Pancreas (tissue), 10 donors: Measurements from ENCODE around the gene PLPP2. TPM values are rescaled to one million over a fixed set of nuclear protein-coding genes. Genes with fewer than 3 reads are reported as not detected.

Experiments used
- ATAC-seq, 4 donors: fragments of 200-7000 bp; cut with Tn5 transposase; one replicate each; pipeline versions ENCODE4 v1.8.0 to v1.9.1; 2020; ENCODE audit warnings: mild to moderate bottlenecking in 4 of 4, moderate library complexity in 4 of 4
- DNase-seq, 6 donors: peaks; one replicate each; pipeline ENCODE4 v3.0.0-alpha.2; 2020
- FAIRE-seq: peaks from 2 replicates; lab custom pipeline; 2012; peaks lifted over from hg19 to GRCh38; lab: Jason Lieb, UNC
- H3K27ac ChIP-seq, 4 donors: fragments of 200-600 bp; sonication (generic); 1 replicate in 3 of 4; 2 replicates in 1 of 4; pipeline versions ENCODE4 v1.5.0 to v1.8.0; 2020
- H3K27me3 ChIP-seq, 4 donors: fragments of 200-600 bp; one replicate each; pipeline ENCODE4 v1.8.0; 2021
- H3K36me3 ChIP-seq, 3 donors: fragments of 200-600 bp; sonication (generic) in 1 of 3; one replicate each; pipeline versions ENCODE4 v1.5.0 to v1.8.0; 2020 to 2021
- H3K4me1 ChIP-seq, 3 donors: fragments of 200-600 bp; one replicate each; pipeline ENCODE4 v1.8.0; 2021
- H3K4me3 ChIP-seq, 4 donors: fragments of 200-600 bp; sonication (generic) in 2 of 4; one replicate each; pipeline versions ENCODE4 v1.5.0 to v1.8.0; 2020 to 2021
- H3K9me3 ChIP-seq, 4 donors: fragments of 200-600 bp; one replicate each; pipeline ENCODE4 v1.8.0; 2021
- CTCF ChIP-seq, 4 donors: fragments of 200-600 bp; sonication (generic) in 3 of 4; IDR thresholded peaks; one replicate each; pipeline versions ENCODE4 v1.5.0 to v1.8.0; 2021; ENCODE audit warnings: antibody characterized with exemption in 4 of 4
- WGBS, 2 donors: extraction: QIAGEN DNeasy Blood & Tissue Kit; methylation state at CpG; one replicate each; pipeline ENCODE4 v1.1.7; 2013; 5-methylcytosine and 5-hydroxymethylcytosine counted together
- intact Hi-C, 3 donors: fragments of 100-400 bp; cut with DNase I; formaldehyde crosslinking; loops; one replicate each; pipeline versions ENCODE4 v1.11.1 to v1.14.2; 2022
- polyA plus RNA-seq, 2 donors: library from polyadenylated mRNA; stranded (reverse); fragments of 200-250 nt; gene quantifications; one replicate each; pipeline ENCODE4 v1.2.3, GENCODE V29; 2013
- total RNA-seq, 6 donors: library from RNA; stranded (reverse); fragmentation: NEBNext Ultra II Directional in 4 of 6; extraction: Animal tissue kit (Norgen Biotek cat#: 25700) in 4 of 6; gene quantifications; one replicate each; pipeline versions ENCODE4 v1.2.1 to v1.2.4, GENCODE V29; 2021 to 2023
- donor health status: healthy with polysubstance abuse.
- donor health status: DM: no; HTN: no; CAD: no; lungs with moderate emphysema.
- donor health status: DM: no; HTN: no; CAD: no.
- donor health status: control.
- donor health status: control.
- donor health status: Bipolar disorder and iron deficiency.
- donor health status: DM: yes; HTN: yes; CAD: no.
- donor health status: DM: no; HTN: no; CAD: no.
- donor health status: DM: no; HTN: no; CAD: no.
- donor health status: DM: yes; HTN: yes; CAD: no.

The PLPP2 gene
- total and polyA plus RNA-seq, 8 donors, result 15.7 to 93.8 (median 28.7) TPM

GRCh38 chr19:245457-245856 lies 45.7 kb downstream of the PLPP2 start:
- H3K27me3 ChIP-seq, result no peaks in the 10 kb centered on the region
- TF ChIP-seq CTCF (IDR thresholded peaks at IDR 0.05), result no peak
- H3K36me3 ChIP-seq, result no peaks in the 10 kb centered on the region
- H3K4me3 ChIP-seq, result no peak overlapping the region
- H3K9me3 ChIP-seq, result no peaks in the 10 kb centered on the region
- no peak for ATAC-seq
- FAIRE-seq, result no peak
- no peaks in the 10 kb centered on the region for H3K4me1 ChIP-seq
- no peak overlapping the region for H3K27ac ChIP-seq
- intact Hi-C loops, result no loop called here
- WGBS, 2 donors, result 92 to 96% methylated on average over 2 of the region's 2 CpGs
- no peak for DNase-seq

Other genes with a start within 250 kb of the PLPP2 start
- not detected for gene OR4F17, start 184.3 kb downstream of the PLPP2 start, total RNA-seq
- gene OR4F17, start 184.3 kb downstream of the PLPP2 start, polyA plus RNA-seq, result not detected
- 10 to 100 TPM in 2 of 6 donors, 1 to 10 TPM in 4; 6.9 to 12.9 (median 8.8) TPM for gene MIER2, start 53.4 kb upstream of the PLPP2 start, total RNA-seq
- 10 to 100 TPM; 18.9 to 20.1 TPM for gene MIER2, start 53.4 kb upstream of the PLPP2 start, polyA plus RNA-seq
- 1 to 10 TPM in 2 of 6 donors, under 1 TPM in 4; 0.16 to 1.3 (median 0.59) TPM for gene C2CD4C, start 117.7 kb upstream of the PLPP2 start, total RNA-seq
- 1 to 10 TPM; 1.5 to 2.1 TPM for gene C2CD4C, start 117.7 kb upstream of the PLPP2 start, polyA plus RNA-seq
- 100 to 1,000 TPM in 3 of 6 donors, 10 to 100 TPM in 3; 76.2 to 130 (median 99.9) TPM for gene SHC2, start 169.6 kb upstream of the PLPP2 start, total RNA-seq
- gene SHC2, start 169.6 kb upstream of the PLPP2 start, polyA plus RNA-seq, result 100 to 1,000 TPM; 257 to 382 TPM
- gene MADCAM1, start 205.1 kb upstream of the PLPP2 start, total RNA-seq, result 1 to 10 TPM in 4 of 6 donors, under 1 TPM in 2; 0.66 to 4.2 (median 1.2) TPM
- gene MADCAM1, start 205.1 kb upstream of the PLPP2 start, polyA plus RNA-seq, result 1 to 10 TPM; 2.5 to 7.5 TPM
- 10 to 100 TPM in 4 of 6 donors, 1 to 10 TPM in 2; 8.8 to 16.2 (median 10.7) TPM for gene TPGS1, start 216.1 kb upstream of the PLPP2 start, total RNA-seq
- gene TPGS1, start 216.1 kb upstream of the PLPP2 start, polyA plus RNA-seq, result 10 to 100 TPM; 14.3 to 29.7 TPM
- gene CDC34, start 240.4 kb upstream of the PLPP2 start, total RNA-seq, result 10 to 100 TPM; 26.2 to 49.4 (median 39.1) TPM
- gene CDC34, start 240.4 kb upstream of the PLPP2 start, polyA plus RNA-seq, result 100 to 1,000 TPM in 1 of 2 donors, 10 to 100 TPM in 1; 80.0 to 107 TPM